ENCODE results near the gene PRDM5. TPM values are rescaled to one million over a fixed set of nuclear protein-coding genes. Genes with fewer than 3 reads are reported as not detected.

PRDM5 gene
- total and polyA plus RNA-seq, 2 donors from 2014 or later: 2.6 to 9.1 TPM

GRCh38 chr4:120694973-120695372 lies 227.6 kb downstream of the PRDM5 start:
- TF ChIP-seq CTCF (IDR thresholded peaks at IDR 0.05; ENCODE audit: borderline replicate concordance, extremely low read depth, insufficient read depth): no peak

GRCh38 chr4:120693816-120694215 lies 228.7 kb downstream of the PRDM5 start:
- intact Hi-C loops (cut with DNase I): no loop called here
- H3K9me3 ChIP-seq (ENCODE audit: control insufficient read depth in 2 of 3, insufficient read depth in 1 of 3, low read length in 3 of 3): no peaks in the 10 kb centered on the region
- DNase-seq: no peak
- peaks cover 0 to 2% (median 0%) of the 10 kb centered on the region in 3 donors for H3K4me1 ChIP-seq (ENCODE audit: control insufficient read depth in 2 of 3, insufficient read depth in 2 of 3, low read depth in 1 of 3, low read length in 3 of 3)
- H3K9ac ChIP-seq (ENCODE audit: low read length in 3 of 3): no peak overlapping the region
- H3K36me3 ChIP-seq (ENCODE audit: control insufficient read depth in 2 of 3, insufficient read depth in 3 of 3, low read length in 3 of 3): no peaks in the 10 kb centered on the region
- FAIRE-seq: no peak
- no peak for TF ChIP-seq CTCF (IDR thresholded peaks at IDR 0.05; ENCODE audit: borderline replicate concordance, extremely low read depth, insufficient read depth)
- H3K4me3 ChIP-seq (ENCODE audit: low read length in 3 of 3): no peak overlapping the region
- H3K27ac ChIP-seq (ENCODE audit: low read depth in 2 of 2, low read length in 2 of 2): no peak overlapping the region
- H3K27me3 ChIP-seq (ENCODE audit: control insufficient read depth, insufficient read depth, low read length): no peaks in the 10 kb centered on the region

More at GRCh38 chr4:120694973-120695372, 227.6 kb downstream of the PRDM5 start:
- intact Hi-C loops (cut with DNase I): no loop called here
- H3K27ac ChIP-seq (ENCODE audit: low read depth in 2 of 2, low read length in 2 of 2): no peak overlapping the region
- no peaks in the 10 kb centered on the region for H3K36me3 ChIP-seq (ENCODE audit: control insufficient read depth in 2 of 3, insufficient read depth in 3 of 3, low read length in 3 of 3)
- no peak overlapping the region for H3K4me3 ChIP-seq (ENCODE audit: low read length in 3 of 3)
- DNase-seq (no peak), FAIRE-seq (no peak)
- no peaks in the 10 kb centered on the region for H3K27me3 ChIP-seq (ENCODE audit: control insufficient read depth, insufficient read depth, low read length)
- no peak overlapping the region for H3K9ac ChIP-seq (ENCODE audit: low read length in 3 of 3)
- no peaks in the 10 kb centered on the region for H3K9me3 ChIP-seq (ENCODE audit: control insufficient read depth in 2 of 3, insufficient read depth in 1 of 3, low read length in 3 of 3)
- H3K4me1 ChIP-seq (ENCODE audit: control insufficient read depth in 2 of 3, insufficient read depth in 2 of 3, low read depth in 1 of 3, low read length in 3 of 3): peaks cover 0 to 2% (median 0%) of the 10 kb centered on the region in 3 donors

- no peak overlapping the region for H3K27ac ChIP-seq (ENCODE audit: low read depth in 2 of 2, low read length in 2 of 2)
- H3K4me1 ChIP-seq (ENCODE audit: control insufficient read depth in 2 of 3, insufficient read depth in 2 of 3, low read depth in 1 of 3, low read length in 3 of 3): peaks cover 0 to 2% (median 0%) of the 10 kb centered on the region in 3 donors
- no peaks in the 10 kb centered on the region for H3K27me3 ChIP-seq (ENCODE audit: control insufficient read depth, insufficient read depth, low read length)
- no peak for TF ChIP-seq CTCF (IDR thresholded peaks at IDR 0.05; ENCODE audit: borderline replicate concordance, extremely low read depth, insufficient read depth)
- no peak overlapping the region for H3K9ac ChIP-seq (ENCODE audit: low read length in 3 of 3)
- intact Hi-C loops (cut with DNase I): no loop called here
- FAIRE-seq (no peak), DNase-seq (no peak)
- H3K36me3 ChIP-seq (ENCODE audit: control insufficient read depth in 2 of 3, insufficient read depth in 3 of 3, low read length in 3 of 3): no peaks in the 10 kb centered on the region
- no peaks in the 10 kb centered on the region for H3K9me3 ChIP-seq (ENCODE audit: control insufficient read depth in 2 of 3, insufficient read depth in 1 of 3, low read length in 3 of 3)
- no peak overlapping the region for H3K4me3 ChIP-seq (ENCODE audit: low read length in 3 of 3)
Measured at GRCh38 chr4:120692964-120693363, 229.6 kb downstream of the PRDM5 start.

- Histone ChIP-seq H3K27ac (ENCODE audit: low read depth in 2 of 2, low read length in 2 of 2) (no peak overlapping the region), H3K27me3 (ENCODE audit: control insufficient read depth, insufficient read depth, low read length) (no peaks in the 10 kb centered on the region), H3K4me1 (ENCODE audit: control insufficient read depth in 2 of 3, insufficient read depth in 2 of 3, low read depth in 1 of 3, low read length in 3 of 3) (peaks cover 0 to 2% (median 0%) of the 10 kb centered on the region in 3 donors), H3K9ac (ENCODE audit: low read length in 3 of 3) (no peak overlapping the region), H3K4me3 (ENCODE audit: low read length in 3 of 3) (no peak overlapping the region), H3K36me3 (ENCODE audit: control insufficient read depth in 2 of 3, insufficient read depth in 3 of 3, low read length in 3 of 3) (no peaks in the 10 kb centered on the region), H3K9me3 (ENCODE audit: control insufficient read depth in 2 of 3, insufficient read depth in 1 of 3, low read length in 3 of 3) (no peaks in the 10 kb centered on the region)
- TF ChIP-seq CTCF (IDR thresholded peaks at IDR 0.05; ENCODE audit: borderline replicate concordance, extremely low read depth, insufficient read depth): no peak
- no peak for DNase-seq
- no peak for FAIRE-seq
- intact Hi-C loops (cut with DNase I): no loop called here
Measured at GRCh38 chr4:120691536-120691935, 231.0 kb downstream of the PRDM5 start.
